H1 (cell line): ENCODE measurements around the gene TMEM131L. TPM values are rescaled to one million over a fixed set of nuclear protein-coding genes. Genes with fewer than 3 reads are reported as not detected.

Experiments
- CTCF ChIA-PET: fragments of 300-600 bp; sonication (Branson Sonifier 250); formaldehyde crosslinking; loops from one replicate; lab custom pipeline; 2021; ENCODE audit not compliant: partially characterized antibody; lab: Charles Lee
- POLR2A ChIA-PET: fragments of 300-600 bp; sonication (Branson Sonifier 250); formaldehyde crosslinking; loops from one replicate; lab custom pipeline; 2021; ENCODE audit warnings: inconsistent platforms; ENCODE audit not compliant: partially characterized antibody; lab: Charles Lee
- DNase-seq, 2 experiments: peaks; one replicate each; pipeline versions ENCODE4 v3.0.0 to v3.0.0-alpha.2; 2010 to 2022; ENCODE audit warnings: low spot score in 2 of 2, low read depth in 1 of 2, mixed read lengths in 1 of 2
- FAIRE-seq: peaks from 2 replicates; lab custom pipeline; 2011; peaks lifted over from hg19 to GRCh38; lab: Jason Lieb, UNC
- H2AFZ ChIP-seq: 2 replicates; pipeline ENCODE4 v1.8.1; 2012; ENCODE audit warnings: low read length, inconsistent platforms
- H2AK5ac ChIP-seq: 2 replicates; pipeline ENCODE4 v1.6.1; 2013; ENCODE audit warnings: low read depth, low read length
- H2BK120ac ChIP-seq: replicated peaks from 2 replicates; pipeline ENCODE3; 2013; ENCODE audit warnings: low read depth, low read length, inconsistent platforms
- H2BK12ac ChIP-seq: 2 replicates; pipeline ENCODE4 v1.6.1; 2013; ENCODE audit warnings: low read depth, low read length
- H2BK15ac ChIP-seq: 2 replicates; pipeline ENCODE4 v1.6.1; 2013; ENCODE audit warnings: low read length
- H2BK20ac ChIP-seq: 2 replicates; pipeline ENCODE4 v1.6.1; 2013; ENCODE audit warnings: low read length
- H2BK5ac ChIP-seq: 2 replicates; pipeline ENCODE4 v1.6.1; 2013; ENCODE audit warnings: low read depth, low read length
- H3K14ac ChIP-seq: 2 replicates; pipeline ENCODE4 v1.6.1; 2013; ENCODE audit warnings: inconsistent platforms; ENCODE audit not compliant: insufficient read length
- H3K18ac ChIP-seq: 2 replicates; pipeline ENCODE4 v1.6.1; 2013; ENCODE audit warnings: low read length; ENCODE audit errors: extremely low read depth
- H3K23ac ChIP-seq: 2 replicates; pipeline ENCODE4 v1.6.1; 2013; ENCODE audit warnings: inconsistent platforms; ENCODE audit not compliant: insufficient read length
- H3K23me2 ChIP-seq: 2 replicates; pipeline ENCODE4 v1.6.1; 2013; ENCODE audit warnings: low read depth, low read length
- H3K27ac ChIP-seq: 2 replicates; pipeline ENCODE4 v1.6.1; 2011; ENCODE audit warnings: low read depth, low read length, inconsistent platforms
- H3K27me3 ChIP-seq, 4 experiments: replicated peaks in 1 of 4; 1 replicate in 1 of 4; 2 replicates in 3 of 4; pipeline versions ENCODE4 v1.6.1 to v1.8.1; 2011 to 2013; ENCODE audit warnings: low read length in 3 of 4, mild to moderate bottlenecking in 3 of 4, inconsistent platforms in 2 of 4, mixed read lengths in 2 of 4, moderate library complexity in 1 of 4; ENCODE audit not compliant: control insufficient read depth in 3 of 4, insufficient read depth in 3 of 4; ENCODE audit errors: extremely low read depth in 1 of 4
- H3K36me3 ChIP-seq, 4 experiments: 2 replicates each; pipeline versions ENCODE4 v1.6.1 to v1.8.1; 2011 to 2013; ENCODE audit warnings: mild to moderate bottlenecking in 4 of 4, low read length in 3 of 4, moderate library complexity in 2 of 4, control low read depth in 1 of 4, inconsistent platforms in 1 of 4; ENCODE audit not compliant: insufficient read depth in 4 of 4, control insufficient read depth in 2 of 4
- H3K4ac ChIP-seq: replicated peaks from 2 replicates; pipeline ENCODE3; 2013; ENCODE audit warnings: low read length, low read depth, mixed read lengths, inconsistent platforms; ENCODE audit not compliant: insufficient read length
- H3K4me1 ChIP-seq, 4 experiments: replicated peaks in 1 of 4; 1 replicate in 1 of 4; 2 replicates in 3 of 4; pipeline versions ENCODE4 v1.6.1 to v1.8.1; 2011 to 2013; ENCODE audit warnings: low read length in 3 of 4, inconsistent platforms in 2 of 4, mixed read lengths in 1 of 4; ENCODE audit not compliant: insufficient read depth in 4 of 4, control insufficient read depth in 3 of 4
- H3K4me2 ChIP-seq, 2 experiments: 2 replicates each; pipeline versions ENCODE4 v1.6.1 to v1.8.1; 2011 to 2013; ENCODE audit warnings: low read depth in 2 of 2, low read length in 2 of 2, control low read depth in 1 of 2, inconsistent platforms in 1 of 2, mild to moderate bottlenecking in 1 of 2; ENCODE audit not compliant: insufficient read depth in 1 of 2
- H3K4me3 ChIP-seq, 4 experiments: fragments of 200-600, 300-600 bp in 1 of 4; sonication (generic), shearing (Covaris generic), sonication (Bioruptor Twin) in 1 of 4; 2 replicates each; pipeline versions ENCODE4 v1.5.1 to v1.8.1; 2011 to 2016; ENCODE audit warnings: low read length in 4 of 4, low read depth in 3 of 4, control low read depth in 2 of 4, inconsistent platforms in 2 of 4, mild to moderate bottlenecking in 2 of 4, mixed read lengths in 1 of 4, moderate library complexity in 1 of 4; ENCODE audit not compliant: insufficient read depth in 2 of 4; ENCODE audit errors: extremely low read depth in 1 of 4
- H3K56ac ChIP-seq: replicated peaks from 2 replicates; pipeline ENCODE3; 2013; ENCODE audit warnings: low read depth, mild to moderate bottlenecking, mixed read lengths, low read length, inconsistent platforms; ENCODE audit not compliant: insufficient read length
- H3K79me1 ChIP-seq: 2 replicates; pipeline ENCODE4 v1.6.1; 2013; ENCODE audit warnings: low read depth, low read length, control low read depth
- H3K79me2 ChIP-seq, 2 experiments: 2 replicates each; pipeline versions ENCODE4 v1.6.1 to v1.8.1; 2012 to 2013; ENCODE audit warnings: low read length in 2 of 2, mild to moderate bottlenecking in 2 of 2, inconsistent platforms in 1 of 2; ENCODE audit not compliant: insufficient read depth in 2 of 2, control insufficient read depth in 1 of 2
- H3K9ac ChIP-seq, 4 experiments: replicated peaks in 1 of 4; 1 replicate in 1 of 4; 2 replicates in 3 of 4; pipeline versions ENCODE4 v1.6.1 to v1.8.1; 2011 to 2013; ENCODE audit warnings: low read depth in 3 of 4, low read length in 3 of 4, control low read depth in 2 of 4, mild to moderate bottlenecking in 2 of 4, moderate library complexity in 2 of 4, inconsistent platforms in 1 of 4; ENCODE audit errors: extremely low read depth in 1 of 4
- H3K9me3 ChIP-seq, 2 experiments: 2 replicates each; pipeline versions ENCODE4 v1.6.1 to v1.8.1; 2012 to 2013; ENCODE audit warnings: mild to moderate bottlenecking in 2 of 2, moderate library complexity in 2 of 2, control low read depth in 1 of 2, inconsistent platforms in 1 of 2, low read depth in 1 of 2, low read length in 1 of 2, mixed read lengths in 1 of 2; ENCODE audit not compliant: insufficient read depth in 2 of 2
- H4K20me1 ChIP-seq, 2 experiments: replicated peaks in 1 of 2; 2 replicates each; pipeline versions ENCODE3 to v1.8.1; 2011 to 2013; ENCODE audit warnings: inconsistent platforms in 2 of 2, low read length in 2 of 2, mild to moderate bottlenecking in 1 of 2; ENCODE audit not compliant: insufficient read depth in 2 of 2, control insufficient read depth in 1 of 2
- H4K5ac ChIP-seq: 2 replicates; pipeline ENCODE4 v1.6.1; 2013; ENCODE audit warnings: low read length, low read depth, mixed read lengths, inconsistent platforms; ENCODE audit not compliant: insufficient read length
- H4K8ac ChIP-seq: 2 replicates; pipeline ENCODE4 v1.8.0; 2013; ENCODE audit warnings: mild to moderate bottlenecking, moderate library complexity, low read length, inconsistent platforms; ENCODE audit not compliant: insufficient read depth; ENCODE audit errors: extremely low read depth
- H4K91ac ChIP-seq: replicated peaks from 2 replicates; pipeline ENCODE3; 2013; ENCODE audit warnings: low read length, mixed read lengths, inconsistent platforms; ENCODE audit not compliant: insufficient read length
- BACH1 ChIP-seq: IDR thresholded peaks from 2 replicates; pipeline ENCODE4 v1.6.1; 2012; ENCODE audit warnings: low read length, improper control_type of control experiment
- CTBP2 ChIP-seq: IDR thresholded peaks from 2 replicates; pipeline ENCODE4 v1.7.0; 2011; ENCODE audit warnings: borderline replicate concordance, mild to moderate bottlenecking, moderate library complexity, mixed read lengths, low read length; ENCODE audit not compliant: insufficient read depth, insufficient read length
- EP300 ChIP-seq, 2 experiments: IDR thresholded peaks; 1 replicate in 1 of 2; 2 replicates in 1 of 2; pipeline ENCODE4 v1.6.1; 2011 to 2012; ENCODE audit warnings: low read depth in 2 of 2, low read length in 2 of 2, mild to moderate bottlenecking in 2 of 2, borderline replicate concordance in 1 of 2, inconsistent platforms in 1 of 2, moderate library complexity in 1 of 2
- EZH2 ChIP-seq: fragments of 200-600 bp; sonication (generic); IDR thresholded peaks from 2 replicates; pipeline ENCODE4 v1.7.1; 2012; ENCODE audit warnings: low read depth, mild to moderate bottlenecking, moderate library complexity, low read length, inconsistent platforms; ENCODE audit not compliant: severe bottlenecking
- FOSL1 ChIP-seq: IDR thresholded peaks from 2 replicates; pipeline ENCODE4 v1.6.1; 2011; ENCODE audit warnings: mild to moderate bottlenecking, low read depth, low read length, moderate library complexity; ENCODE audit not compliant: insufficient read depth
- HDAC6 ChIP-seq: IDR thresholded peaks from one replicate; pipeline ENCODE4 v1.7.1; 2012; ENCODE audit warnings: low read depth, mild to moderate bottlenecking, inconsistent platforms, low read length, moderate library complexity
- POLR2A ChIP-seq, 2 experiments: IDR thresholded peaks; 1 replicate in 1 of 2; 2 replicates in 1 of 2; pipeline ENCODE4 v1.6.1; 2011; ENCODE audit warnings: low read depth in 2 of 2, low read length in 2 of 2, mild to moderate bottlenecking in 2 of 2; ENCODE audit errors: control extremely low read depth in 1 of 2
- RFX5 ChIP-seq: IDR thresholded peaks from 2 replicates; pipeline ENCODE4 v1.6.1; 2011; ENCODE audit warnings: low read depth, low read length, improper control_type of control experiment, borderline replicate concordance
- SIX5 ChIP-seq: IDR thresholded peaks from 2 replicates; pipeline ENCODE4 v1.6.1; 2011; ENCODE audit warnings: mild to moderate bottlenecking, low read depth, low read length
- TAF1 ChIP-seq: IDR thresholded peaks from 2 replicates; pipeline ENCODE4 v1.6.1; 2011; ENCODE audit warnings: mild to moderate bottlenecking, low read depth, low read length
- TCF12 ChIP-seq: IDR thresholded peaks from 2 replicates; pipeline ENCODE4 v1.6.1; 2011; ENCODE audit warnings: low read depth, mild to moderate bottlenecking, low read length
- TEAD4 ChIP-seq: IDR thresholded peaks from 2 replicates; pipeline ENCODE4 v1.6.1; 2012; ENCODE audit warnings: low read depth, low read length, inconsistent platforms, mixed read lengths
- WGBS, 2 experiments: shearing (Covaris generic) in 1 of 2; methylation state at CpG; one replicate each; pipeline versions ENCODE4 v1.1.6 to v1.1.7; 2013 to 2015; ENCODE audit warnings: low lambda C conversion rate in 2 of 2, mixed read lengths in 2 of 2, inconsistent platforms in 1 of 2, low coverage in 1 of 2, missing lambda C conversion rate in 1 of 2; ENCODE audit not compliant: insufficient replicate concordance in 2 of 2, insufficient coverage in 1 of 2, insufficient read length in 1 of 2; ENCODE audit errors: extremely low coverage in 1 of 2, missing lambda C conversion rate in 1 of 2; 5-methylcytosine and 5-hydroxymethylcytosine counted together
- polyA plus RNA-seq, 7 experiments: library from polyadenylated mRNA; depleted of rRNA in 3 of 7; stranded (reverse) in 5 of 7; unstranded in 2 of 7; fragments of >200 nt in 5 of 7; fragments of 200-250 nt in 2 of 7; gene quantifications; 1 replicate in 5 of 7; 2 replicates in 1 of 7; 4 replicates in 1 of 7; pipeline versions ENCODE4 v1.2.1 to v1.2.3, GENCODE V29; 2011 to 2013; ENCODE audit warnings: missing spikeins in 2 of 7, mixed read lengths in 2 of 7
- total RNA-seq: library from RNA; stranded (reverse); fragmentation: NEBNext Ultra II Directional; extraction: Animal tissue kit (Norgen Biotek cat#: 25700); gene quantifications from 2 replicates; pipeline ENCODE4 v1.2.1, GENCODE V29; 2021
- TF ChIP-seq, protein P1 (sequence below): IDR thresholded peaks from 2 replicates; pipeline ENCODE4 v1.6.1; 2012; ENCODE audit warnings: inconsistent platforms
- TF ChIP-seq, protein P2 (sequence below): IDR thresholded peaks from 2 replicates; pipeline ENCODE4 v1.6.1; 2011; ENCODE audit warnings: low read depth, mild to moderate bottlenecking, low read length; ENCODE audit not compliant: insufficient read depth

TMEM131L gene
- total and polyA plus RNA-seq, 2 of the 8 experiments (the other 6 are each of a cell fraction or from before 2014, with no cell fraction given) = 14.3 to 26.1 TPM

DNA sequence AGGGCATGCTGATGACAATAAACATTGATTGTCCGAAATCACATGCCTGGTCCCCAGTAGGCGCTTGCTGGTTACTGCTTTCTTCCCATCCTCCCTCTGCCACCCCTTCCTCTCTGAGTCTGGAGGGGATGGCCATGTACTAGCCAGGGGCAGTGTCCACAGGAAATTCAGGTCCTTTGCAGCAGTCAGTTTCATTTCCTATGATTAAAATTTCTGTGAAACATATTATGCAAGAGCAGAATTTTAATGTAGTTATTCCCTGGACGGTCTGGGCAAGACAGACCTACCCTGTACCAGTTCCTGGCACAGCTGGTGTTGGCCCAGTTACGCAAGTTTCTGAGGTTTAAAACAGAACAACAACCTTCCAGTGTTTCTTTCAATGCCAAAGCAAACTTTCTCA lies 189.8 kb downstream of the TMEM131L start:
- Histone ChIP-seq H2AK5ac (no peak overlapping the region), H3K36me3 (no peaks in the 10 kb centered on the region), H3K4me3 (no peak overlapping the region), H4K8ac (no peak overlapping the region), H2BK20ac (no peak overlapping the region), H3K9ac (no peak overlapping the region), H3K79me2 (no peaks in the 10 kb centered on the region), H3K18ac (no peak overlapping the region), H3K9me3 (no peaks in the 10 kb centered on the region), H3K23me2 (no peaks in the 10 kb centered on the region), H3K56ac (no peak overlapping the region), H2BK12ac (no peak overlapping the region), H3K27me3 (no peaks in the 10 kb centered on the region), H2AFZ (no peak overlapping the region), H4K5ac (no peak overlapping the region), H4K91ac (no peak overlapping the region), H3K14ac (no peak overlapping the region), H3K79me1 (no peaks in the 10 kb centered on the region), H3K4me2 (no peak overlapping the region), H4K20me1 (no peaks in the 10 kb centered on the region), H2BK15ac (no peak overlapping the region), H3K27ac (no peak overlapping the region), H3K4me1 (peaks cover 0 to 9% (median 1%) of the 10 kb centered on the region in 4 experiments; a peak in 2 of 7 replicates), H3K4ac (no peak overlapping the region), H2BK120ac (no peak overlapping the region), H3K23ac (no peak overlapping the region), H2BK5ac (no peak overlapping the region)
- POLR2A ChIA-PET = no interaction called here
- FAIRE-seq = no peak
- no peak for DNase-seq
- WGBS, 2 experiments = 87% methylated on average over 4 of the region's 4 CpGs; no CpG with 5 or more reads in 1 of the 2 experiments
- CTCF ChIA-PET = interaction anchor here (1.0 to 5.4 kb wide), 2 partner anchors 7 to 94 kb away, joined by 3 to 18 read pairs; no protein-coding TSS in a partner anchor
- TF ChIP-seq HDAC6 (no peak), FOSL1 (no peak), TEAD4 (no peak), SIX5 (no peak), TCF12 (no peak), EP300 (IDR thresholded peaks at IDR 0.05; ENCODE audit: borderline replicate concordance in 1 of 2, low read depth in 2 of 2, low read length in 2 of 2) (no peak), RFX5 (no peak), TAF1 (no peak), EZH2 (no peak), CTBP2 (no peak), POLR2A (IDR thresholded peaks at IDR 0.05; ENCODE audit: control extremely low read depth in 1 of 2, low read depth in 2 of 2, low read length in 2 of 2) (no peak), BACH1 (no peak)
- TF ChIP-seq, protein P1, sequence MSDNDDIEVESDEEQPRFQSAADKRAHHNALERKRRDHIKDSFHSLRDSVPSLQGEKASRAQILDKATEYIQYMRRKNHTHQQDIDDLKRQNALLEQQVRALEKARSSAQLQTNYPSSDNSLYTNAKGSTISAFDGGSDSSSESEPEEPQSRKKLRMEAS = no peak
- TF ChIP-seq, protein P2, sequence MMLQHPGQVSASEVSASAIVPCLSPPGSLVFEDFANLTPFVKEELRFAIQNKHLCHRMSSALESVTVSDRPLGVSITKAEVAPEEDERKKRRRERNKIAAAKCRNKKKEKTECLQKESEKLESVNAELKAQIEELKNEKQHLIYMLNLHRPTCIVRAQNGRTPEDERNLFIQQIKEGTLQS = no peak
